ENCODE results near the gene CRB2.

Gene CRB2

GRCh38 chr9:123355761-123356431 is at the start of gene CRB2:
Gene CRB2, plus strand, starts transcription at chr9:123356197. Its CDS starts 64 bp downstream, at chr9:123356261.
- Histone ChIP-seq H3K4me3 (ENCODE audit: low read depth, low read length) (peak within 1 kb of the TSS; percentile 70), H3K27me3 (ENCODE audit: insufficient read depth, low read depth, severe bottlenecking) (no peaks in the 10 kb centered on the region), H3K27ac (peak within 1 kb of the TSS; percentile 85), H3K9me3 (ENCODE audit: severe bottlenecking) (no peaks in the 10 kb centered on the region), H3K36me3 (no peaks in the 10 kb centered on the region)
- DNase-seq = peak; percentile 95
- TF ChIP-seq CTCF (IDR thresholded peaks at IDR 0.05; ENCODE audit: low read depth, low read length) = peak; percentile 78

GRCh38 chr9:123309611-123310010 is 46.4 kb upstream of the CRB2 start:
- no peak for DNase-seq
- Histone ChIP-seq H3K4me3 (ENCODE audit: low read depth, low read length) (no peak overlapping the region), H3K27me3 (ENCODE audit: insufficient read depth, low read depth, severe bottlenecking) (no peaks in the 10 kb centered on the region), H3K36me3 (no peaks in the 10 kb centered on the region), H3K27ac (no peak overlapping the region), H3K9me3 (ENCODE audit: severe bottlenecking) (no peaks in the 10 kb centered on the region)
- no peak for TF ChIP-seq CTCF (IDR thresholded peaks at IDR 0.05; ENCODE audit: low read depth, low read length)

GRCh38 chr9:123310551-123311249 is 45.3 kb upstream of the CRB2 start:
- H3K27ac ChIP-seq = no peak overlapping the region
- no peaks in the 10 kb centered on the region for H3K27me3 ChIP-seq (ENCODE audit: insufficient read depth, low read depth, severe bottlenecking)
- no peak for TF ChIP-seq CTCF (IDR thresholded peaks at IDR 0.05; ENCODE audit: low read depth, low read length)
- no peak for DNase-seq
- no peaks in the 10 kb centered on the region for H3K9me3 ChIP-seq (ENCODE audit: severe bottlenecking)
- H3K36me3 ChIP-seq = no peaks in the 10 kb centered on the region
- H3K4me3 ChIP-seq (ENCODE audit: low read depth, low read length) = no peak overlapping the region

- Histone ChIP-seq H3K27ac (no peak overlapping the region), H3K9me3 (ENCODE audit: severe bottlenecking) (no peaks in the 10 kb centered on the region), H3K4me3 (ENCODE audit: low read depth, low read length) (no peak overlapping the region), H3K36me3 (no peaks in the 10 kb centered on the region), H3K27me3 (ENCODE audit: insufficient read depth, low read depth, severe bottlenecking) (no peaks in the 10 kb centered on the region)
- TF ChIP-seq CTCF (IDR thresholded peaks at IDR 0.05; ENCODE audit: low read depth, low read length) = no peak
- DNase-seq = no peak
Observed at GRCh38 chr9:123311250-123311752, 44.7 kb upstream of the CRB2 start.

- Histone ChIP-seq H3K9me3 (ENCODE audit: severe bottlenecking) (peaks cover 3% of the 10 kb centered on the region), H3K36me3 (no peaks in the 10 kb centered on the region), H3K27me3 (ENCODE audit: insufficient read depth, low read depth, severe bottlenecking) (no peaks in the 10 kb centered on the region), H3K27ac (no peak overlapping the region), H3K4me3 (ENCODE audit: low read depth, low read length) (no peak overlapping the region)
- no peak for DNase-seq
- TF ChIP-seq CTCF (IDR thresholded peaks at IDR 0.05; ENCODE audit: low read depth, low read length) = no peak
Observed at GRCh38 chr9:123312306-123312877, 43.6 kb upstream of the CRB2 start.

Measured in WERI-Rb-1 (cell line).